Measurements from ENCODE around the gene TMPRSS4.

- TF ChIP-seq, protein P1, sequence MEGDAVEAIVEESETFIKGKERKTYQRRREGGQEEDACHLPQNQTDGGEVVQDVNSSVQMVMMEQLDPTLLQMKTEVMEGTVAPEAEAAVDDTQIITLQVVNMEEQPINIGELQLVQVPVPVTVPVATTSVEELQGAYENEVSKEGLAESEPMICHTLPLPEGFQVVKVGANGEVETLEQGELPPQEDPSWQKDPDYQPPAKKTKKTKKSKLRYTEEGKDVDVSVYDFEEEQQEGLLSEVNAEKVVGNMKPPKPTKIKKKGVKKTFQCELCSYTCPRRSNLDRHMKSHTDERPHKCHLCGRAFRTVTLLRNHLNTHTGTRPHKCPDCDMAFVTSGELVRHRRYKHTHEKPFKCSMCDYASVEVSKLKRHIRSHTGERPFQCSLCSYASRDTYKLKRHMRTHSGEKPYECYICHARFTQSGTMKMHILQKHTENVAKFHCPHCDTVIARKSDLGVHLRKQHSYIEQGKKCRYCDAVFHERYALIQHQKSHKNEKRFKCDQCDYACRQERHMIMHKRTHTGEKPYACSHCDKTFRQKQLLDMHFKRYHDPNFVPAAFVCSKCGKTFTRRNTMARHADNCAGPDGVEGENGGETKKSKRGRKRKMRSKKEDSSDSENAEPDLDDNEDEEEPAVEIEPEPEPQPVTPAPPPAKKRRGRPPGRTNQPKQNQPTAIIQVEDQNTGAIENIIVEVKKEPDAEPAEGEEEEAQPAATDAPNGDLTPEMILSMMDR (IDR thresholded peaks at IDR 0.05; ENCODE audit: low read length) = no peak
- no peak for TF ChIP-seq EZH2 (IDR thresholded peaks at IDR 0.05; ENCODE audit: borderline replicate concordance, low read length)
Measured at GRCh38 chr11:118046964-118047700, 29.7 kb upstream of the TMPRSS4 start.
